H1 (cell line): ENCODE results near the gene ERLEC1. TPM values are rescaled to one million over a fixed set of nuclear protein-coding genes. Genes with fewer than 3 reads are reported as not detected.
A peak's percentile ranks its signal among the peaks of the same experiment; 100 is the strongest.

ENCODE experiments used
- ASH2L ChIP-seq: fragments of 200-600, 300-600 bp; sonication (generic); IDR thresholded peaks from one replicate; pipeline ENCODE4 v1.7.1; 2017; ENCODE audit warnings: low read length
- BCL11A ChIP-seq, 2 experiments: IDR thresholded peaks; one replicate each; pipeline ENCODE4 v1.6.1; 2011; ENCODE audit warnings: low read depth in 2 of 2, low read length in 2 of 2, mild to moderate bottlenecking in 2 of 2
- CHD1 ChIP-seq: IDR thresholded peaks from 2 replicates; pipeline ENCODE4 v1.6.1; 2012; ENCODE audit warnings: low read depth, low read length, improper control_type of control experiment
- CREB1 ChIP-seq: IDR thresholded peaks from 2 replicates; pipeline ENCODE4 v1.6.1; 2012; ENCODE audit warnings: inconsistent platforms
- GABPA ChIP-seq: IDR thresholded peaks from 2 replicates; pipeline ENCODE4 v1.6.1; 2011; ENCODE audit warnings: mild to moderate bottlenecking, low read length, moderate library complexity, borderline replicate concordance; ENCODE audit not compliant: insufficient read depth
- HDAC2 ChIP-seq, 2 experiments: fragments of 300-600 bp in 1 of 2; sonication (generic) in 1 of 2; IDR thresholded peaks; 2 replicates each; pipeline ENCODE4 v1.6.1; 2011 to 2012; ENCODE audit warnings: low read depth in 2 of 2, low read length in 2 of 2, mild to moderate bottlenecking in 2 of 2, moderate library complexity in 2 of 2, borderline replicate concordance in 1 of 2, inconsistent platforms in 1 of 2
- JUND ChIP-seq: IDR thresholded peaks from 2 replicates; pipeline ENCODE4 v1.6.1; 2011; ENCODE audit warnings: mild to moderate bottlenecking, improper control_type of control experiment, low read length
- KDM4A ChIP-seq: IDR thresholded peaks from one replicate; pipeline ENCODE4 v1.7.1; 2012; ENCODE audit warnings: low read depth, mild to moderate bottlenecking, moderate library complexity, low read length, inconsistent platforms; ENCODE audit not compliant: severe bottlenecking
- KDM5A ChIP-seq: fragments of 200-600 bp; IDR thresholded peaks from 2 replicates; pipeline ENCODE4 v1.7.1; 2012; ENCODE audit warnings: mild to moderate bottlenecking, low read length, inconsistent platforms, mixed read lengths
- NRF1 ChIP-seq: IDR thresholded peaks from 2 replicates; pipeline ENCODE4 v1.6.1; 2011; ENCODE audit warnings: mild to moderate bottlenecking, low read depth, low read length, improper control_type of control experiment
- PHF8 ChIP-seq: fragments of 200-600 bp; sonication (generic); conservative IDR thresholded peaks from 2 replicates; pipeline ENCODE4 v1.7.1; 2012; ENCODE audit warnings: low read depth, mild to moderate bottlenecking, inconsistent platforms, low read length, moderate library complexity
- POLR2A ChIP-seq, 2 experiments: IDR thresholded peaks; 1 replicate in 1 of 2; 2 replicates in 1 of 2; pipeline ENCODE4 v1.6.1; 2011; ENCODE audit warnings: low read depth in 2 of 2, low read length in 2 of 2, mild to moderate bottlenecking in 2 of 2; ENCODE audit errors: control extremely low read depth in 1 of 2
- POLR2AphosphoS5 ChIP-seq: IDR thresholded peaks from 2 replicates; pipeline ENCODE4 v1.6.1; 2011; ENCODE audit warnings: low read depth, low read length
- RBBP5 ChIP-seq: IDR thresholded peaks from 2 replicates; pipeline ENCODE4 v1.7.1; 2012; ENCODE audit warnings: low read depth, mild to moderate bottlenecking, inconsistent platforms, low read length, moderate library complexity, borderline replicate concordance
- RXRA ChIP-seq: IDR thresholded peaks from 2 replicates; pipeline ENCODE4 v1.6.1; 2011; ENCODE audit warnings: low read depth, mild to moderate bottlenecking, low read length, moderate library complexity; ENCODE audit not compliant: insufficient read depth
- SAP30 ChIP-seq: fragments of 300-600 bp; sonication (generic); IDR thresholded peaks from 2 replicates; pipeline ENCODE4 v1.7.1; 2012; ENCODE audit warnings: low read length, moderate library complexity, mild to moderate bottlenecking, inconsistent platforms; ENCODE audit not compliant: insufficient read depth, insufficient replicate concordance
- SIN3A ChIP-seq, 2 experiments: IDR thresholded peaks in 1 of 2; conservative IDR thresholded peaks in 1 of 2; 2 replicates each; pipeline ENCODE4 v1.6.1; 2011 to 2012; ENCODE audit warnings: low read length in 2 of 2, improper control_type of control experiment in 1 of 2, low read depth in 1 of 2, mild to moderate bottlenecking in 1 of 2
- SP4 ChIP-seq: IDR thresholded peaks from 2 replicates; pipeline ENCODE4 v1.6.1; 2012; ENCODE audit warnings: low read length, inconsistent platforms
- SUZ12 ChIP-seq: fragments of 200-600 bp; sonication (generic); IDR thresholded peaks from 2 replicates; pipeline ENCODE4 v1.6.1; 2012; ENCODE audit warnings: mild to moderate bottlenecking, inconsistent platforms, low read length, moderate library complexity, mixed read lengths
- TAF1 ChIP-seq: IDR thresholded peaks from 2 replicates; pipeline ENCODE4 v1.6.1; 2011; ENCODE audit warnings: mild to moderate bottlenecking, low read depth, low read length
- TAF7 ChIP-seq: optimal IDR thresholded peaks from 2 replicates; pipeline ENCODE3; 2011; ENCODE audit warnings: low read depth, mild to moderate bottlenecking, inconsistent platforms, low read length, moderate library complexity, borderline replicate concordance
- TCF12 ChIP-seq: IDR thresholded peaks from 2 replicates; pipeline ENCODE4 v1.6.1; 2011; ENCODE audit warnings: low read depth, mild to moderate bottlenecking, low read length
- ZNF274 ChIP-seq: IDR thresholded peaks from 2 replicates; pipeline ENCODE4 v1.7.0; 2012; ENCODE audit warnings: low read length, borderline replicate concordance; ENCODE audit errors: extremely low read depth
- polyA plus RNA-seq, 7 experiments: library from polyadenylated mRNA; depleted of rRNA in 3 of 7; stranded (reverse) in 5 of 7; unstranded in 2 of 7; fragments of >200 nt in 5 of 7; fragments of 200-250 nt in 2 of 7; gene quantifications; 1 replicate in 5 of 7; 2 replicates in 1 of 7; 4 replicates in 1 of 7; pipeline versions ENCODE4 v1.2.1 to v1.2.3, GENCODE V29; 2011 to 2013; ENCODE audit warnings: missing spikeins in 2 of 7, mixed read lengths in 2 of 7
- total RNA-seq: library from RNA; stranded (reverse); fragmentation: NEBNext Ultra II Directional; extraction: Animal tissue kit (Norgen Biotek cat#: 25700); gene quantifications from 2 replicates; pipeline ENCODE4 v1.2.1, GENCODE V29; 2021
- TF ChIP-seq, protein P1 (sequence below): IDR thresholded peaks from 2 replicates; pipeline ENCODE4 v1.6.1; 2012; ENCODE audit warnings: inconsistent platforms

The ERLEC1 gene
- total and polyA plus RNA-seq, 2 of the 8 experiments (the other 6 are each of a cell fraction or from before 2014, with no cell fraction given): 12.9 to 26.7 TPM

DNA sequence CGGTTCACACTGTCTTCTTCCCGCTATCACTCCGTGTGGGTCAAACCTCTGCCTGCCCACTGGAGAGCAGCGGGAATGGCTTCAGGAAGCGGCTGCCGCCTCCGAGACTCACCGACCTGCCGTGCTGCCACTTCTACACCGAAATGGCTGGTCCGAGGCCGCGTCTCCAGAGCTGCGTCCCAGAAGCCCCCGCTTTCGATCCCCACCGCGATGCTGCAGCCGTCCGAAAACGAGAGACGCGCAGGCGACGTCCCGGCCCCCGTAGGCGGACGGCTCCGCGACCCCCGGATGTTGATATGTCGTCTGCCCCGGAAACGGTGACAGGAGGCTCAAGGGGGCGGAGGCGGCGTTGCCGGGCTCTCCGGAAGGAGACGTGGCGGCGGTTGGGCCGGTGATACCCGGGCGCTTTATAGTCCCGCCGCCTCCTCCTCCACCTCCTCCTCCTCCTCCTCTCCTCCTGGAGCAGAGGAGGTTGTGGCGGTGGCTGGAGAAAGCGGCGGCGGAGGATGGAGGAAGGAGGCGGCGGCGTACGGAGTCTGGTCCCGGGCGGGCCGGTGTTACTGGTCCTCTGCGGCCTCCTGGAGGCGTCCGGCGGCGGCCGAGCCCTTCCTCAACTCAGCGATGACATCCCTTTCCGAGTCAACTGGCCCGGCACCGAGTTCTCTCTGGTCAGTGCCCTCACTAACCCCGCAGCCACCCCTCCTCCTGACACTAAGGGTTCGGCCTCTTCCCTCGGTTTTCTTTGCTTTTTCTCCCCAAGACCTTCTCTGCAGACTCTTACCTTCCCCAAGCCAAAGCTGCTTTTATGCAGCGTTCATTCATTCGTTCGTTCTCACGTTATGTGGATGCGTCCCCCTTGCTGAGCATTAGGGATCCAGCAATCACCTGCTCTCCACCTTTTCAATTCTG lies at the start of gene ERLEC1, which contains the start of gene ASB3 (continued):
- peak; percentile 94 for TF ChIP-seq TAF1
- TF ChIP-seq CREB1: peak; percentile 78
- TF ChIP-seq SUZ12: no peak
- TF ChIP-seq KDM5A: peak; percentile 25; the same call in 1 of the 2 replicates
- no peak for TF ChIP-seq RXRA
- peak; percentile 88 for TF ChIP-seq GABPA
- TF ChIP-seq SIN3A (conservative IDR thresholded peaks at IDR 0.05 in 1 of 2, IDR thresholded peaks at IDR 0.05 in 1 of 2; ENCODE audit: low read depth in 1 of 2, low read length in 2 of 2): peak; percentile 52 to 84; a peak in 3 of 4 replicates
- peak; percentile 45 for TF ChIP-seq SAP30
- TF ChIP-seq TCF12: 0 out of 2 replicates have a peak, but pooled peaks have one; percentile 10
- peak; percentile 85 for TF ChIP-seq ASH2L
- no peak for TF ChIP-seq ZNF274
- TF ChIP-seq JUND: peak; percentile 33; the same call in 1 of the 2 replicates
- no peak for TF ChIP-seq BCL11A (IDR thresholded peaks at IDR 0.05; ENCODE audit: low read depth in 2 of 2, low read length in 2 of 2)
- TF ChIP-seq RBBP5: peak; percentile 76
- TF ChIP-seq POLR2A (IDR thresholded peaks at IDR 0.05; ENCODE audit: control extremely low read depth in 1 of 2, low read depth in 2 of 2, low read length in 2 of 2): peak; percentile 90 to 95
- no peak for TF ChIP-seq NRF1
- peak; percentile 73 for TF ChIP-seq KDM4A
- TF ChIP-seq CHD1: no peak
- TF ChIP-seq TAF7: peak; percentile 84
- TF ChIP-seq, protein P1, sequence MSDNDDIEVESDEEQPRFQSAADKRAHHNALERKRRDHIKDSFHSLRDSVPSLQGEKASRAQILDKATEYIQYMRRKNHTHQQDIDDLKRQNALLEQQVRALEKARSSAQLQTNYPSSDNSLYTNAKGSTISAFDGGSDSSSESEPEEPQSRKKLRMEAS: peak; percentile 52; the same call in 1 of the 2 replicates
- peak; percentile 98 for TF ChIP-seq POLR2AphosphoS5
- TF ChIP-seq HDAC2 (IDR thresholded peaks at IDR 0.05; ENCODE audit: borderline replicate concordance in 1 of 2, low read depth in 2 of 2, low read length in 2 of 2): peak in 1 of 2 experiments; percentile 54; a peak in 1 of 4 replicates
- peak; percentile 90 for TF ChIP-seq PHF8
- no peak for TF ChIP-seq SP4
